HEK293 (cell line): ENCODE results near the gene HAAO.

Experiments used
- CTCF ChIA-PET: fragments of 350-600 bp; formaldehyde crosslinking; extraction: SDS; loops from one replicate; lab custom pipeline; 2021; ENCODE audit warnings: antibody characterized with exemption; lab: Yijun Ruan, JAX
- POLR2A ChIA-PET: fragments of 300-600 bp; formaldehyde crosslinking; extraction: SDS; loops from one replicate; lab custom pipeline; 2020; ENCODE audit warnings: antibody characterized with exemption, inconsistent platforms; lab: Yijun Ruan, JAX
- H3K27ac ChIP-seq: fragments of 200-500 bp; sonication (Bioruptor generic); 2 replicates; pipeline ENCODE4 v1.5.1; 2014; ENCODE audit warnings: low read depth, low read length, control low read depth, inconsistent platforms; ENCODE audit errors: extremely low read depth
- H3K36me3 ChIP-seq, 2 experiments: fragments of 200-500 bp in 1 of 2; sonication (Bioruptor generic) in 1 of 2; 1 replicate in 1 of 2; 2 replicates in 1 of 2; pipeline ENCODE4 v1.5.1; 2014 to 2017; ENCODE audit warnings: inconsistent platforms in 2 of 2, low read length in 2 of 2; ENCODE audit not compliant: control insufficient read depth in 2 of 2, insufficient read depth in 1 of 2
- H3K4me1 ChIP-seq: fragments of 200-500 bp; sonication (Bioruptor generic); 2 replicates; pipeline ENCODE4 v1.5.1; 2014; ENCODE audit warnings: mild to moderate bottlenecking, low read length, inconsistent platforms; ENCODE audit not compliant: control insufficient read depth, insufficient read depth
- H3K4me3 ChIP-seq: 2 replicates; pipeline ENCODE4 v1.5.1; 2011; ENCODE audit warnings: low read depth, mild to moderate bottlenecking, control low read depth, low read length, moderate library complexity
- H3K9me3 ChIP-seq: fragments of 200-500 bp; sonication (Bioruptor generic); 2 replicates; pipeline ENCODE4 v1.5.1; 2014; ENCODE audit warnings: low read depth, low read length, inconsistent platforms; ENCODE audit not compliant: control insufficient read depth, insufficient read depth
- EGR2 ChIP-seq: fragments of 450-650 bp; formaldehyde crosslinking; IDR thresholded peaks from 2 replicates; pipeline ENCODE4 v1.5.1; 2016; ENCODE audit warnings: low read depth, missing biosample characterization, missing genetic modification characterization
- HOXA7 ChIP-seq: sonication (generic); formaldehyde crosslinking; IDR thresholded peaks from 2 replicates; pipeline ENCODE4 v1.8.1; 2022; ENCODE audit warnings: missing genetic modification reagents, borderline replicate concordance
- PBX3 ChIP-seq: sonication (generic); formaldehyde crosslinking; IDR thresholded peaks from 2 replicates; pipeline ENCODE4 v1.8.1; 2022; ENCODE audit warnings: mild to moderate bottlenecking, moderate library complexity, missing genetic modification reagents
- PRDM1 ChIP-seq: fragments of 450-650 bp; formaldehyde crosslinking; IDR thresholded peaks from 2 replicates; pipeline ENCODE4; 2016; ENCODE audit warnings: missing biosample characterization, missing genetic modification characterization
- REST ChIP-seq: fragments of 450-650 bp; formaldehyde crosslinking; IDR thresholded peaks from 2 replicates; pipeline ENCODE4 v1.5.1; 2016; ENCODE audit warnings: missing biosample characterization, missing genetic modification characterization
- SCRT1 ChIP-seq: fragments of 450-650 bp; formaldehyde crosslinking; IDR thresholded peaks from 2 replicates; pipeline ENCODE4 v1.5.1; 2016; ENCODE audit warnings: missing biosample characterization, missing genetic modification characterization, borderline replicate concordance
- SETDB1 ChIP-seq: IDR thresholded peaks from one replicate; pipeline ENCODE4 v1.6.1; 2017; ENCODE audit warnings: mild to moderate bottlenecking, low read length, moderate library complexity, mixed read lengths; ENCODE audit not compliant: insufficient read length
- ZNF10 ChIP-seq: fragments of 450-650 bp; formaldehyde crosslinking; IDR thresholded peaks from 2 replicates; pipeline ENCODE4 v1.5.1; 2017; ENCODE audit warnings: missing biosample characterization, missing genetic modification characterization
- ZNF133 ChIP-seq: fragments of 450-650 bp; formaldehyde crosslinking; IDR thresholded peaks from 2 replicates; pipeline ENCODE4 v1.5.1; 2016; ENCODE audit warnings: missing biosample characterization, missing genetic modification characterization
- ZNF175 ChIP-seq: fragments of 450-650 bp; formaldehyde crosslinking; IDR thresholded peaks from 2 replicates; pipeline ENCODE4 v1.5.1; 2016; ENCODE audit warnings: missing biosample characterization, missing genetic modification characterization
- ZNF23 ChIP-seq: fragments of 450-650 bp; formaldehyde crosslinking; IDR thresholded peaks from 2 replicates; pipeline ENCODE4 v1.5.1; 2016; ENCODE audit warnings: missing biosample characterization, missing genetic modification characterization, borderline replicate concordance
- ZNF311 ChIP-seq: fragments of 450-650 bp; formaldehyde crosslinking; IDR thresholded peaks from 2 replicates; pipeline ENCODE4 v1.5.1; 2017; ENCODE audit warnings: missing biosample characterization, missing genetic modification characterization, borderline replicate concordance
- ZNF324 ChIP-seq: fragments of 450-650 bp; formaldehyde crosslinking; IDR thresholded peaks from 2 replicates; pipeline ENCODE4 v1.5.1; 2016; ENCODE audit warnings: missing biosample characterization, missing genetic modification characterization
- ZNF398 ChIP-seq: fragments of 450-650 bp; formaldehyde crosslinking; IDR thresholded peaks from 2 replicates; pipeline ENCODE4 v1.5.1; 2017; ENCODE audit warnings: missing biosample characterization, missing genetic modification characterization
- ZNF677 ChIP-seq: fragments of 450-650 bp; IDR thresholded peaks from 2 replicates; pipeline ENCODE4 v1.5.0; 2018; ENCODE audit warnings: missing biosample characterization, mild to moderate bottlenecking, missing genetic modification characterization, moderate library complexity
- ZNF692 ChIP-seq: fragments of 450-650 bp; formaldehyde crosslinking; IDR thresholded peaks from 2 replicates; pipeline ENCODE4 v1.5.1; 2016; ENCODE audit warnings: missing biosample characterization, missing genetic modification characterization
- TF ChIP-seq, protein P1 (sequence below): fragments of 450-650 bp; formaldehyde crosslinking; IDR thresholded peaks from 2 replicates; pipeline ENCODE4 v1.5.1; 2016; ENCODE audit warnings: missing biosample characterization, missing genetic modification characterization
- TF ChIP-seq, protein P2 (sequence below): fragments of 450-650 bp; formaldehyde crosslinking; IDR thresholded peaks from 2 replicates; pipeline ENCODE4 v1.5.1; 2016; ENCODE audit warnings: missing biosample characterization, missing genetic modification characterization
- TF ChIP-seq, protein P3 (sequence below): fragments of 450-650 bp; formaldehyde crosslinking; IDR thresholded peaks from 2 replicates; pipeline ENCODE4 v1.5.1; 2016; ENCODE audit warnings: missing biosample characterization, missing genetic modification characterization

The HAAO gene

DNA sequence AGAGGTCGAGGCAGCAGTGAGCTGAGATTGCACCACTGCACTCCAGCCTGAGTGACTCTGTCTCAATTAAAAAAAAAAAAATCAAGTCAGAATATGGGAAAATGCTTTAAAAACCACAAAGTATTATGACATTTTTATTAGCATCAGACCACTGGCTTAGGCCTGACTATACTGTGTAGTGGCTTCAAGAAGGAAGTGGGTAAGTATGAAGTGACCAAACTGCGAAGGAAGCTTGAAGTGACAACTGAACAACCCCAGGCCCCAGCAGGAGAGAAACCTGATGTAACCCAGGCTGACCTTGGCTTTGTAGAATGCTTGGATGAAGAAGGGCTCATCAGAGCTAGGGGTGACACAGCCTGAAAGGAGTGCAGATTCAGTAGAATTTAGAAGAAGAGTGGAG, 21.4 kb upstream of the HAAO start:
- no peak overlapping the region for H3K27ac ChIP-seq
- H3K4me3 ChIP-seq = no peak overlapping the region
- ChIA-PET POLR2A (no interaction called here), CTCF (interaction anchor here (0.6 to 1.8 kb wide), 8 partner anchors 12 to 1102 kb away, joined by 3 to 12 read pairs (median 3); no protein-coding TSS in a partner anchor)
- TF ChIP-seq SCRT1 = no peak
- peak; percentile 20 for TF ChIP-seq SETDB1
- no peak for TF ChIP-seq REST (tag by site-specific recombination)
- no peak for TF ChIP-seq ZNF10 (tag by site-specific recombination)
- TF ChIP-seq, protein P1, sequence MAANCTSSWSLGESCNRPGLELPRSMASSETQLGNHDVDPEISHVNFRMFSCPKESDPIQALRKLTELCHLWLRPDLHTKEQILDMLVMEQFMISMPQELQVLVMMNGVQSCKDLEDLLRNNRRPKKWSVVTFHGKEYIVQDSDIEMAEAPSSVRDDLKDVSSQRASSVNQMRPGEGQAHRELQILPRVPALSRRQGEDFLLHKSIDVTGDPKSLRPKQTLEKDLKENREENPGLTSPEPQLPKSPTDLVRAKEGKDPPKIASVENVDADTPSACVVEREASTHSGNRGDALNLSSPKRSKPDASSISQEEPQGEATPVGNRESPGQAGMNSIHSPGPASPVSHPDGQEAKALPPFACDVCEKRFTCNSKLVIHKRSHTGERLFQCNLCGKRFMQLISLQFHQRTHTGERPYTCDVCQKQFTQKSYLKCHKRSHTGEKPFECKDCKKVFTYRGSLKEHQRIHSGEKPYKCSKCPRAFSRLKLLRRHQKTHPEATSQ (tag by site-specific recombination) = no peak
- H3K36me3 ChIP-seq = no peaks in the 10 kb centered on the region
- H3K9me3 ChIP-seq = no peaks in the 10 kb centered on the region
- no peaks in the 10 kb centered on the region for H3K4me1 ChIP-seq

- Histone ChIP-seq H3K9me3 (no peaks in the 10 kb centered on the region), H3K27ac (no peak overlapping the region), H3K36me3 (no peaks in the 10 kb centered on the region), H3K4me3 (no peak overlapping the region), H3K4me1 (no peaks in the 10 kb centered on the region)
- ChIA-PET POLR2A (no interaction called here), CTCF (interaction anchor here (0.7 to 1.8 kb wide), 6 partner anchors 10 to 561 kb away, joined by 3 to 12 read pairs (median 5); no protein-coding TSS in a partner anchor)
- TF ChIP-seq ZNF398 = no peak
- TF ChIP-seq ZNF324 (tag by site-specific recombination) = no peak
- TF ChIP-seq PRDM1 (tag by site-specific recombination) = no peak
- TF ChIP-seq ZNF692 (tag by site-specific recombination) = no peak
- TF ChIP-seq EGR2 (tag by site-specific recombination) = no peak
- no peak for TF ChIP-seq HOXA7
- TF ChIP-seq ZNF311 (tag by site-specific recombination) = no peak
- TF ChIP-seq, protein P2, sequence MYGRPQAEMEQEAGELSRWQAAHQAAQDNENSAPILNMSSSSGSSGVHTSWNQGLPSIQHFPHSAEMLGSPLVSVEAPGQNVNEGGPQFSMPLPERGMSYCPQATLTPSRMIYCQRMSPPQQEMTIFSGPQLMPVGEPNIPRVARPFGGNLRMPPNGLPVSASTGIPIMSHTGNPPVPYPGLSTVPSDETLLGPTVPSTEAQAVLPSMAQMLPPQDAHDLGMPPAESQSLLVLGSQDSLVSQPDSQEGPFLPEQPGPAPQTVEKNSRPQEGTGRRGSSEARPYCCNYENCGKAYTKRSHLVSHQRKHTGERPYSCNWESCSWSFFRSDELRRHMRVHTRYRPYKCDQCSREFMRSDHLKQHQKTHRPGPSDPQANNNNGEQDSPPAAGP = no peak
- TF ChIP-seq ZNF133 (tag by site-specific recombination) = no peak
- no peak for TF ChIP-seq PBX3 (CRISPR knock-in tag)
- TF ChIP-seq ZNF23 (tag by site-specific recombination) = no peak
- TF ChIP-seq, protein P3, sequence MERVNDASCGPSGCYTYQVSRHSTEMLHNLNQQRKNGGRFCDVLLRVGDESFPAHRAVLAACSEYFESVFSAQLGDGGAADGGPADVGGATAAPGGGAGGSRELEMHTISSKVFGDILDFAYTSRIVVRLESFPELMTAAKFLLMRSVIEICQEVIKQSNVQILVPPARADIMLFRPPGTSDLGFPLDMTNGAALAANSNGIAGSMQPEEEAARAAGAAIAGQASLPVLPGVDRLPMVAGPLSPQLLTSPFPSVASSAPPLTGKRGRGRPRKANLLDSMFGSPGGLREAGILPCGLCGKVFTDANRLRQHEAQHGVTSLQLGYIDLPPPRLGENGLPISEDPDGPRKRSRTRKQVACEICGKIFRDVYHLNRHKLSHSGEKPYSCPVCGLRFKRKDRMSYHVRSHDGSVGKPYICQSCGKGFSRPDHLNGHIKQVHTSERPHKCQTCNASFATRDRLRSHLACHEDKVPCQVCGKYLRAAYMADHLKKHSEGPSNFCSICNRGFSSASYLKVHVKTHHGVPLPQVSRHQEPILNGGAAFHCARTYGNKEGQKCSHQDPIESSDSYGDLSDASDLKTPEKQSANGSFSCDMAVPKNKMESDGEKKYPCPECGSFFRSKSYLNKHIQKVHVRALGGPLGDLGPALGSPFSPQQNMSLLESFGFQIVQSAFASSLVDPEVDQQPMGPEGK = no peak
- TF ChIP-seq ZNF677 = no peak
- no peak for TF ChIP-seq ZNF175
These were observed 20.6 kb upstream of the HAAO start for GRCh38 chr2:42812899-42813479.
